ENCODE measurements around the gene SPSB4.
A peak's percentile ranks its signal among the peaks of the same experiment; 100 is the strongest.
"Not testable (repeated sequence)": the region's sequence is repeated elsewhere in the genome, so short reads cannot be mapped to it uniquely, and the experiment has no call there.

Gene SPSB4

DNA sequence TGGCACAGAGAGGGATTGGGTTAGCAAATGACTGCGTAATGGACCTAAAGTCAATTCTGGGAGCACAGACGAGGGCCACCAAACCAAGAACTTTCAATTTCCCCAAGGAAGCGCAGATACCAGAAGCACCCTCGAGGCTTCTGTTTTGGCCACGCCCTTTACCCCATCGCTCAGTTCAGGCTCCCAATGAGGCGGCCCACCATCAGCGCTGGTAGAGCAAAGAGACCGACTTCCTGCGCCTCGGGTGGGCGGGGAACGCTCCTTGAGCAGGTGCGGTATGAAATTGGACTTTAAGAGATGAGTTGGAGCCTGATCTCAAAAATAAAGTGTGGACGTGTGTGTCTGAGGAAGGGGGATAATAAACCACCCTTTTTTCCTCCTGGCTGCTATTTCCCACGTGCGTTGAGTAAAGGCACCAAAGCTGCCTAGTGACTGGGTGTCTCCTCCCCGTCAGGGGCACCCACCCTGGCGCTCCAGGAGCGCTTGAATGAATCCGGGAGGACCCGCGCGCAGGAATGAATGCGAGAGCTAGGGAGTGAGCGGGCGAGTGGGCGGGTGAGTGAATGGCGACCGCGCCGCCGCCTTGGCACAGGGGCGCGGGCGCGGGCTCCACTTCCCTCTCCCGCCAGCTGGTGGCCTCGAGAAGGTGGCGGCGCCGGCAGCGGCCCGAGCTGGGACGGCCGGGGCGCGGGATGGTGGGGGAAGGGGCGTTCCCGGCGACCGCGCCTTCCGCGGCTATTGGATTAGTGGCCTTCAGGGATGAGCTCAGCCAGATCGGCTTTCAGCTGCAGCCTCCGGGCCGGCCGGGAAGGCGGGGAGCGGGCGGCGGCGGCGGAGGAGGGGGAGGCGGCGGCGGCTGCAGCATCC is at the start of gene SPSB4:
SPSB4 (plus strand) TSS at position 772 of the 867 bp plus-strand sequence. CDS start 14,758 bp downstream, outside the sequence.
- DNase-seq = peak; percentile 64 to 66

DNA sequence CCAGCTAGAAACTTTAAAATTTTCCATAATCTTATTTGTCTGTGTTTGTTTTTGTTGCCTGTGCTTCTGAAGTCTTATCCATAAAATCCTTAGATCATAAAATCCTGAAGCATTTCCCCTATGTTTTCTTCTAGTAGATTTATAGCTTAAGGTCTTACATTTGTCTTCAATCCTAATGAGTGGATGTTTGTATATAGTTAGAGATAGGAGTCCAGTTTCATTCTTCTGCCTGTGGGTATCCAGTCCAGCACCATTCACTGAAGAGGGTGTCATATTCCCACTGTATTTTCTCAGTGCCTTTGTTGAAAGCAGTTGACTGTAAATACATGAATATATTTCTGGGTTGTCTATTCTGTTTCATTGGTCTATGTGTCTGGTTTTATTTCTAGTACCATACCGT is 44.8 kb upstream of the SPSB4 start:
- no peak for DNase-seq

DNA sequence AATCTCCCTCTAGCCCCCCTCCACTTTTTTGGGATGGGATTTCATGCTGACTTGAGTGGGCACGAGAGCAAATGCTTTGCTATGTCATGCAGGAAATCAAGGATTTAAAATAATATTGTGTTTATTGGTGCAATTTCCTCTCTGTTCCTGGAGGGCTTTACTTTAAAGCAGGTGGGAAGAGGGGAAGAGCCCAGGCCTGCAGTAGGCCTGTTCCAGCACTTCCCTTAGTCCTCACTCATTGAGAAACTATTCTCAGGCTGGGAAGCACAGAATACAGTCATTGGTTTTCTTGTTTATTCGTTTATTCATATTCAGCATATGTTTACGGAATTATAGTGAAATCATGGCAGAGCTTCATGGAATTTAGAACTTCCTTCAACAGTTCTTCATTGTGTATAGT is 41.7 kb upstream of the SPSB4 start:
- no peak for DNase-seq

DNA sequence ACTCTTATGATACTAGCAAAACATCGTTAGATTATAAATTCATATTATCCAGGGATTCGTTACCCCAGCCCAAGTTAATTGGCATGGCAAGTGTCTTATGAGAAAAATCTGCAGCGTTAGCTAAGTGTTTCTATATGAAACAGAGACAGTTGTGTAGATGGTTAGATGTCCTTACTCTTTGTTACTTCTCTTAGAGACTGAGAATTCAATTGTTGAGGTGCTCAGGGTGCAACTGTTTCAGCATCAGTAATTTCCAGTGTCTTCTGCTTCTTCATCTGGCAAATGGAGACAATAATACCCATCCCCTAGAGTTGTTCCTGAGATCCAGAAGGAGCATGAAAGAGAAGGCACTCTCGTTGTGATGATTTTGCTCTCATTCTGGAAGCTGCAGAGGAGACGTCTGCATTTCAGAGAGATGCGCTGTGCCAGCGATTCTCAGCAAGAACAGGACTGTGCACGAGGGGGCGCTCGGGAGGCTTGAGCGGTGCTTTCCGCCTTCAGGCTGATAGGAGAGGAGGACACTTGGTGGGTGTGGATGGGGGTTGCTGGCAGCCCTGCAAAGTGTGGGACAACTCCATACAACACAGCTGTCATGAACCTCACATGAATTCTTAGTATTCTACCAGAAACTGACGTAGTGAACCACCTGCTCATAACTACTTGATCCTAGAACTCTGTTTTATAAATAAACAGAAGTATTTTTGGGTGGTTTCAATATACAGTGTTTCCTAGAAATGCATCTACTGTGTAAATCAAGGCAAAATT is 39.7 kb upstream of the SPSB4 start:
- peak; percentile 75 to 78 for DNase-seq

DNA sequence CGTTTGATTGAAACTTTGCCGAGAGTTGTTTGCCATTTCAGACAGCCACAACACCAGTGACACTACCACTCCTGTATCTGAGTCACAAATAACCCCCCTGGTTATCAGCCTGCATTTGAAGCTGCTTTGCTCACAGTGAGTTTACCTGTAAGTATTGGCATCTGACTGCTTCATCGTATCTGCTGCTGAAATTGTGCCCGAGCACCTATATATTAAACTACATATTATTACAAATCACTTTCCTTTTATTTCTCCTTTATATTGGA is 39.2 kb upstream of the SPSB4 start:
- no peak for DNase-seq

DNA sequence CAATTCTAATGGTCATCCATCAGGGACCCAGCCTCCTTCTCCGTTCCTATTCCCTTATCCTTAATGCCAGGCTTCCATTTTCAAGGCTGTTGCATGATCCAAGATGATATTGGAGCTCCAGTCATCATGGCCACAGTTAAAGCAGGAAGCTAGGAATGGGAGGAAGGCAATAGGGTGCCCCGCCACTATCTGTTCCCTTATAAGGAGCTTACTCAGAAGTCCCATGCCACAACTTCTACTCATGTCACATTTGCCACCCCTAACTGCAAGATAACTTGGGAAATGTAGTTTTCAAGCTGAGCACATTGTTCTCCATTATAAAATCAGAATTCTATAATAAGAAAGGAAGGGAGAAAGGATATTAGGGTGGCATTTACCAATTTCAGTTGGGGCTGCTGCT is 38.6 kb upstream of the SPSB4 start:
- DNase-seq = peak in 1 of 2 experiments; percentile 40

DNA sequence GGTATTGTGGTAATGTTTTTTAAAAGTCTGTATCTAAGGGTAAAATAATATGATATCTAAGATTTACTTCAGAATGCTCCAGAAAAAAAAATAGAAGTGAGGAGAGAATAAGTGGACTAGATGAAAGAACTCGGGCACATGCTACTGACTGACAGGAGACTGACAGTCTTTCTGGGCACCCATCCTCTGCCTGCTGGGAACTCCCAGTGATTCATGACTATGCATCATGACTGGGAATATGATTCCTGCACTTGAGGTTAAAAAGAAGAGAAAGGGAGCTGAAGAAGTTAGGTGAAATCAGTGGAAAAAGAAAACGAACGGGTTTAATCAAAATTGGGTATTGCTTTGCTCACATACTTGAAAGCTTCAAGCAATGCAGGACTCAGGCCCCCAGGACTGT is 35.7 kb upstream of the SPSB4 start:
- no peak for DNase-seq

DNA sequence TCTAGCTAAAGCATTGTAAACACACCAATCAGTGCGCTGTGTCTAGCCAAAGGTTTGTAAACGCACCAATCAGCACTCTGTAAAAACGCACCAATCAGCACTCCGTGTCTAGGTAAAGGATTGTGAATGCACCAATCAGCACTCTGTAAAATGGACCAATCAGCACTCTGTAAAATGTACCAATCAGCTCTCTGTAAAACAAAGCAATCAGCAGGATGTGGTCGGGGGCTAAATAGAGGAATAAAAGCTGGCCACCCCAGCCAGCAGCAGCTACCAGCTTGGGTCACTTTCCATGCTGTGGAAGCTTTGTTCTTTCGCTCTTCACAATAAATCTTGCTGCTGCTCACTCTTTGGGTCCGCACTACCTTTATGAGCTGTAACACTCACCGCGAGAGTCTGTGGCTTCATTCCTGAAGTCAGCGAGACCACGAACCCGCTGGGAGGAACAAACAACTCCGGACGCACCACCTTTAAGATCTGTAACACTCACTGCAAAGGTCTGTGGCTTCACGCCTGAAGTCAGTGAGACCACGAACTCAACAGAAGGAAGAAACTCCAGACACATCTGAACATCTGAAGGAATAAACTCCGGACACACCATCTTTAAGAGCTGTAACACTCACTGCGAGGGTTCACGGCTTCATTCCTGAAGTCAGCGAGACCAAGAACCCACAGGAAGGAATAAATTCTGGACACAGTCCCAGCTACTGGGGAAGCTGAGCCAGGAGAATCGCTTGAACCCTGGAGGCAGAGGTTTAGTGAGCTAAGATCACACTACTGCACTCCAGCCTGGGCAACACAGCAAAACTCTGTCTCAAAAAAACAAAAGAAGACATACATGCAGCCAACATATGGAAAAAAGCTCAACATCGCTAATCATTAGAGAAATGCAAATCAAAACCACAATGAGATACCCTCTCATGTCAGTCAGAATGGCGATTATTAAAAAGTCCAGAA is 33.5 kb upstream of the SPSB4 start:
- DNase-seq = not testable (repeated sequence)

DNA sequence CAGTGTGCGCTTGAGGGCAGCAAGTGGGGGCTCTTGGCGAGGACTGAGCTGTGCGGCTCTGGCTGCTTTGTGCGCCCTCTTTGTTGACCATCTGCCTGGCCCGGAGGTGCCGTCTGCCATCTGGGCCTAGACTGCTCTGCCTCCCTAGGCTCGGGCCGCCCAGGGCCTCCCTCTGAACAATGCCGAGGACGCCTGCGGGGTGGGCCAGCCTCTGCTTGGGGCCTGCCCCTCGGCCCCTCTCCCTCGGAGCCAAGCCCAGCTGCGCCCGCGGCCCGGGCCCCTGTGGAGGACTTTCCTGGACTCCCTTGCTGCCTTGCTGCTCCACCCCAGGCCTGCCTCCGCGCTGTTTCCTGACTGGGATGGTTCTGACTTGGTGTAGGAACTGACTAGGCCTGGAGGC is 31.9 kb upstream of the SPSB4 start:
- no peak for DNase-seq

DNA sequence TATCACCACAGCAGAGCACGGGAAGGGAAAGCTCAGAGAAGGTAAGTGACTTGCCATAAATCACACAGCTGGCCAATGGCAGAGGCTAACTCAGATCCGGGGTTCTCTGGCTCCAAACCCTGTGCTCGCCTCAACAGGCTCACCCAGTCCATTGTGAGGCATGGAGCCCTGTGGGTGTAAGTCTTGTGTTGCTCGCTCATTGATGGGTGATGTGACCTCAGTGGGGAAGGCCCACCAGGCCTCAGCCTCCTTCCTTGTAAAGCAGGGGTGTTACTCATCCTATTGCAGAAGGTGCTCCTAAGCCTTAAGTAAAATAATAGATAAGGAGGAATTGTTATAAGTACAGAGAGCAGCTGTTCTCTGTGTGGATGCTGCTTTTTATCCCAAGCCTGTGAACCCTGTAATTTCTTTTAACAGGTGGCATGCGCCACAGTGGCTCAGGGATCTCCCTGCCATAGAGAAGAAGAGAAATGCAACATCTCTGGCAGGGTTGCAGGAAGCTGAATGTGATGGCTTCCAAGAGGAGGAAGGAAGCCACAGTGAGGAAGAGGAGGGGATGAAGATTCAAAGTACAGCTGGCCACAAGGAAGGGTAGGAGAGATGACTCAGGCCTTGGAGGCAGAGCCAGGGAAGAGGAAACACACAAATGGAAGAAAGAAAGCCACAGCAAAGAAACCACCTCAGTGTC is 30.9 kb upstream of the SPSB4 start:
- DNase-seq = no peak

DNA sequence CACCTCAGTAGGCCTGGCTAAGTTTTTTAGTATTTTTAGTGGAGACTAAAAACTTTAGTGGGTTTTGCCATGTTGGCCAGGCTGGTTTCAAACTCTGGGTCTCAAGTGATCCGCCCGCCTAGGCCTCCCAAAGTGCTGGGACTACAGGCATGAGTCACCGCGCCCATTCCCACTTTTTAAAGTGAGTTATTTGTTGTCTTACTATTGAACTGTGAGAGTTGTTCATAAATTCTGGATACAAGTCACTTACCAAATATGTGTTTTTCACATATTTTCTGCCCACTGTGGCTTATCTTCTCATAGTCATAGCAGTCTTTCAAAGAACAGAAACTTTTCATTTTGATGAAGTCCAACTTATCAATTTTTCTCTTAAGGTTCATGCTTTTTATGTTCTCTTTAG is 29.9 kb upstream of the SPSB4 start:
- no peak for DNase-seq

DNA sequence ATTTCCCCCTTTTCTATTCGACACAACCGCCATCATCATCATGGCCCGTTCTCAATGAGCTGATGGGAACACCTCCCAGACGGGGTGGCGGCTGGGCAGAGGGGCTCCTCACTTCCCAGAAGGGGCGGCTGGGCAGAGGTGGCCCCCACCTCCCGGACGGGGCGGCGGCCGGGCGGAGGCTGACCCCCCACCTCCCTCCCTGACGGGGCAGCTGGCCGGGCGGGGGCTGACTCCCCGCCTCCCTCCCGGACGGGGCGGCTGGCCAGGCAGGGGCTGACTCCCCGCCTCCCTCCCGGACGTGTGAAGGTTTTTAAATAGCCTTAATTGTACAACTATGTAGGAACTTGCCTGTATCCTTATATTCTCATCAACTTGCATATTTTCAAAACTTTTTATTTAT is 20.9 kb upstream of the SPSB4 start:
- DNase-seq = no peak

DNA sequence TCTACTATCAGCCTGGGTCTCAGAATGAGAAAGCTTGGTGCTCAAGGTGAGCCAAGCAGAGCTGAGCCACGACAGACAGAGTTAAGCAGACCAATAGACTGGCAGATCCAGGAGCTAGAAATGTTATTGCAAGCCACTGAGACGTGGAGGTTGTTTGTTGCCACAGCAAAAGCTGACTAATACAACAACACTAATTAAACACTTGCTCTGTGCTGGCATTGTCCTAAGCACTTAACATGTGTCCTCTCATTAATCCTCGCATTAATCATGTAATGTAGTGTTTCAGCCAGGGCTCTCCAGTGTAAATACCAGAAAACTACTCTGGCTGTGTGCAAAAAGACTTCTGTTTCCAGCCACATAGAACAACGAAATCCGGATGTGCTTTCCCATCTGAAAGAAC is 11.6 kb upstream of the SPSB4 start:
- DNase-seq = no peak

DNA sequence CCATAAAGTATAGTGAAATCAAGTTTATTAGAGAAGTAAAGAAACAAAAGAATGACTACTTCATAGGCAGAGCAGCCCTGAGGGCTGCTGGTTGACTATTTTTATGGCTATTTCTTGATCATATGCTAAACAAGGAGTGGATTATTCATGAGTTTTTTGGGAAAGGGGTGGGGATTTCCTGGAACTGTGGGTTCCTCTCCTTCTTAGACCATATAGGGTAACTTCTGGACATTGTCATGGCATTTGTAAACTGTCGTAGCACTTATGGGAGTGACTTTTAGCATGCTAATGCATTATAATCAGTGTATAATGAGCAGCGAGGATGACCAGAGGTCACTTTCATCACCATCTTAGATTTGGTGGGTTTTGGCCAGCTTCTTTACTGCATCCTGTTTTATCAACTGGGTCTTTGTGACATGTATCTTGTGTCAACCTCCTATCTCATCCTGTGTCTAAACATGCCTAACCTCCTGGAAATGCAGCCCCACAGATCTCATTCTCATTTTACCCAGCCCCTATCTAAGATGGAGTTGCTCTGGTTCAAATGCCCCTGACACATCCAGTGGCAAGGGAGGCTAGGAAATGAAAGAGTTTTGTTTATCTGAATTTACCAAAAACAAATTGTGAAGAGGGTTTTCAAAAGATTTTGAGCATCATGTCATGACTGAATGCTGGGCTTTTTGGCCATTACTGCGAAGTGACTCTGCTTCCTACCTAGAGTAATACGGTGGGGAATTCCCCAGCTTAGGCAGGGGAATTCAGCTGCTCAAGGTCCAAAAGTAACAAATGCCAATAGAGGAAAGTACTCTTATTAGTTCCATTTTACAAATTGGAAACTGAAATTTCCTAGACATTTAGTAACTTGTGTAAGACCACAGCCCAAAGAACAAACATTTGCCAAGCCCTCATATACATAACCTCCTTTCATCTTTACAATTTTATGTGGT is 6.2 kb upstream of the SPSB4 start:
- DNase-seq = no peak

DNA sequence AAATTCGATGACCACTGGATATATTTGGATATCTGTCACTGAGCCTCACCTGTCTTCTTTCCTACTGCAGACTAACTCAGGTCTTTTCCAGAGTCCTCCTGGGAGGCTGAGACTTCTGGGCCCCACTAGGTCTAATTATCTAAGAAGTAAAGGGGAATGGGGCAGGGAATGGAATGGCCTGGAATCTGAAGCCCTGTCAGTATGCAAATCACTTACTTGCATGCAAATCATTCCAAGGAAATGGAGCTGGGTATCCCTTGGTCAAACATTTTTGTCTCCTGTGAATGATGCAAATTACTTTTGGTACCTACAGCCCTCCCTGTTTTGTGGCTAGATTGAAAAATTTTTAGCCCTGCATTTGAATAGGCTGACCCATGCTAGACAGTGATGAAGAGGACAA is 5.3 kb upstream of the SPSB4 start:
- no peak for DNase-seq

DNA sequence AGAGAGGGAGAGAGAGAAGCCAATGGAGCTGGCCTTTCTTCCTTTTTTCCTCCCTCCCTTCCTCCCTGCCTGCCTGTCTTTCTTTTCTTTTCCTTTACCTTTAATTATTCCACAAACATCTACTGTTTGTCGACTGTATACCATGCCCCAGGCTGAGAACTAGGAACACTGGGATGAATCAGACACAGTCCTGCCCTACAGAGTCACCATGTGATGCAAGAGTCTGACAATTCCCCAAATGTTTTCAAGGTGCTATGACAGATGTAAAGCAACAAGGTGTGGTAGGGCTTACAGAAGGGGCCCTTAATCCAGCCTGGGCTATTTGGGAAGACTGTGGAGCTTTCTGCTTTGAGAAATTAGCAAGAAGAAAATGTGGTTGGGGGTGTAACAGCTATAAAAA is 4.0 kb upstream of the SPSB4 start:
- no peak for DNase-seq

DNA sequence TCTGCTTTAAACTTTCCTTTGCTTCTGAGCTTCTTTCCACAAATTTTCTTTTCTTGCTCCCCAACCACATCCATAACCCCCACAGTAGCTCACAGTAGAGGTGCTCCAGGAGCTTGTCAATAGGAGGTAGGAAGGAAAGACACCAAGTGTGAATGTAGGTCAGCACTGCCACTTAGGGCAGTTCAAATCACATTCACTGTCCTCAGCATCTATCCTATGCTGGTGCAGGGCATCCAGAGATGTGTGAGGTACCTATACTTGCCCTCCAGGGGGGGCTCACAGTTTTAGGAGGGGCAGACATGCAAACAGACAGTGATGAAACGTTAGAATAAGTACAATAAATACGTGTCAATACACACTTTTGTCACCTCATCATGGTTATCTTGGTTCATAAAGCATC is 1.5 kb upstream of the SPSB4 start:
- DNase-seq = no peak

DNA sequence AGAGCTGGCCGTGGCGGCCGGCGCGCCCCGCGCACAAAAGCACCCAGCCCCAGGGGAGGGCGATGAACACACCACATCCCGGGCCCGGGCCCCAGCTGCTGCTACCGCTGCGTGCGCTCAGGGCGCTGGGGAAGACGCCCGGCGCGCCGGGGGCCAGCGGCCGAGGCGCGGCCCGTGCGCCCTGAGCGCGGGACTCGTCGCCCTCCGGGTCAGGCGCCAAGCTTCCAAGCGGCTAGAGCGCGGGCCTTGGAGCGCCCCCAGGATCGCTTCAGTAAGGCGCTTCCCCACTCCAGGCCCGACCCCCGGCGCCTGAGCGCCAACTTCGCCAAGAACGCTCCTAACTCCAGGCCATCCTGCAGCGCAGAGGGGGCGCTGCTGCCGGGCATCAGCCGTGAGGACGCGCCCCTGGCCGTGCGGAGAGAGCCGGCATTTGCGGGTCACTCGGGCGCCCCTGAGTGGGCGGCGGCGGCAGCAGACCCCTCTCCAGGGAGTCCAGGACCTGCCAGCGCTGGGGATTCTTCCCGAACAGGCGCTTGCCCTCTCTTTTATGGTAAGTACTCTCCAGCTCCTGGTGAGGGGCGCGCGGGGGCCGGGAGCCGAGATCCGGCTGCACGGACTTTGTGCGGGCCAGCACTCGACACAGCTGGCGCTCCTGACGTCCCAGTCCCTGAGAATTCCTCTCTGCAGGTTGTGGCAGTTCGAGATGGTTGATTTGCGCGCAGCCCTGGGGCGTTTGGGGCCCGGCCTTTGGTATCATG is 475 bp downstream of the SPSB4 start:
- peak in 1 of 2 experiments; percentile 44 for DNase-seq

DNA sequence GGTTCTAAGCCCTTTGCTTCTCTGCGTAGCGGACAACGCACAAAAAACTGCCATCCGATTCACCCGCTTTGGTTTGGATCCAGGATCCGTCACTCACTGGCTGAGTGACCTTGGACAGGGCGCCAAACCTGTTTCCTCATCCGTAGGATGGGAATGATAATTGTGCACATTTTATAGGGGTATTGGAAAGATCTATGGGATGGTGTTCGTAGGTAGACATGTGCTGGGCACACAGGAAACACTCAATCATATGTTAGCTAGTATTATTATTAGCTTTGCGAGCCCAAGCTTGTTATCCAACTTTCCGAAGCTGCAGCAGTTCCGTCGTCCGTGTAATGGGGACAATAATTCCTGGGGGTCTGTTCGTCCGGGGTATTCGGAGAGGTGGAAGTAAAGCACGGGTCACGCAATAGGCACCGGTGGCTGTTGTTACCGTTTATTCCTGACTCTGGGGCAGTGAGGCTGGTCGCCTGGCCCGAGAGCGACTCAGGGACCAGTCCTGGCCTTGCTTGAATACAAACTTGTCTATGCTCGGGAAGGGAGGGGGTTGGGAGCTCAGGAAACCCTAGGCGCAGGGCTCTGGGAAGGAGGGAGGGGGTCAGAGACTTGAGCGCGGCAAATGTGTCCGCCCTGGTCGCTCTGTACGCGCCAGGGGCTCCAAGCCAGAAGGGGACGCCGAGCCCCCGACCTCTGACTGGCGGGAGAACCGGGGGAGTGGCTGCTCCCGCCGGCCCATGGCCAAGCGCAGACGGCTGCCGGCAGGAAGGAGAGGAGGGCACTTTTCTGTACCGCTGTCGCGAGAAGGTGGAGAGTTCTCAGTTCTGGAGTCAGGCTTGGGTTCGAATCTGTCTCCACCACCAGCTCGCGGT is 1.3 kb downstream of the SPSB4 start:
- no peak for DNase-seq

DNA sequence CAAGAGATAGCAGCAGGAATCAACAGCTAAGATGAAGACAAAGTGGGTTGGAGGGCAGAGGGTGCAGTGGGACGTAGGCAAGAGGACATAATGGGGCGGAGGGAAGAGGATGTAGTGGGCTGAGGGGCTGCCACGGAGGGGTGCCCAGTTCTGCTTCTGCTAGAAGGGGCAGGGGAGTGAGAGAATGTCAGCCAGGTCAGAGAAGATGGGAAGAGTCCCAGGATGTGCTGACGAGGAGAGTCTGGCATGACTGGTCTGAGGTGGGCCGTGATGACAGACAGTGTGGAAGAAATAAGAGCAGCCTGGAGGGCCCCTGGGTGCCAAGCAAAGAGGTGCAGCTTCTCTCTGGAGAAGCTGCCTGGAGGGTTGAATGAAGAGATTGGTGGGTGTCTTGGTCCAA is 4.0 kb downstream of the SPSB4 start:
- DNase-seq = no peak
